Measurements from ENCODE around the gene TMEM89.

DNA sequence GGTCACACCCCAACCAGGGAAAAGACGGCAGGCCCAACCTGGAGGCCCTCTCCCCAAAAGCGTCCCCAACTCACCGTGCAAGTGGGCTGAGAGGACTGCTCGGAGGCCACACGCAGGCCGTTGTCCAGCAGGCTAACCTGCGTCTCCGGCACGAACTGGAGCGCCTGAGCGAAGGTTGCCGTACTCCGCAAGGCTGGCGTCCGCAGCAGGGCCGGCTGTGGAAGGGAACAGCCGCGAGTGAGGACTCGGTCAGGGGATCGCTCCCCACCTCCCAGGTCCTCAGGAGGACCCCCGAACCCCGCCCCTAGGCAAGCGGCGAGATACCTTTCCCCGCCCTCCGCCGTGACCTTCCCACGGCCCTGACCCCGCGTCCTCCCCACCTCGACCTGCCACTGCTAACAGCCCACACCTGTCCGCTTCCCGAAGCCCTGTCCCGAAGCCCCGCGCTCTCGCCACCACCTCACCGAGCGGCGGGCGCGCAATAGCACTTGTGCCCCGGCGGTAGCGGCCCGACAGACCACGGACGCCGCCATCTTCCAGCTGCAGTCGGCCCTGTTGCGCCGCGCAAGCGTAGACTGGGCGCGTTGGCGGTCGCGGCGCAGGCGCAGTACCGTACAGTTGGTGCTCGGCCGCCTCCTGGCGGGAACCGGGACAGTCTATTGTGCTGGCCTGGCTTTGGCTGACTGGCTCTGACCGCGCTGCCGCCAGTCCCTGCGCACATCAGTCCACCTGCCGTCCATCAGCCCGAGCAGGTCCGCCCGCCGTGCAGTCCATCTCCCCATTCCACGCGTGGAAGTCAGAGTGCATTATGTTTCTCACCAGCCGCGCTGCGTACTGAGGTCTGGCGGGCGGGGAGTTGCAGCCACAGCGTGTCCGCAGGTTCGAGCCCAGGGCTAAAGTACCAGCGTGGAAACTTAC, 12.2 kb downstream of the TMEM89 start, which contains the start of gene UQCRC1:
- TF ChIP-seq, protein P1, sequence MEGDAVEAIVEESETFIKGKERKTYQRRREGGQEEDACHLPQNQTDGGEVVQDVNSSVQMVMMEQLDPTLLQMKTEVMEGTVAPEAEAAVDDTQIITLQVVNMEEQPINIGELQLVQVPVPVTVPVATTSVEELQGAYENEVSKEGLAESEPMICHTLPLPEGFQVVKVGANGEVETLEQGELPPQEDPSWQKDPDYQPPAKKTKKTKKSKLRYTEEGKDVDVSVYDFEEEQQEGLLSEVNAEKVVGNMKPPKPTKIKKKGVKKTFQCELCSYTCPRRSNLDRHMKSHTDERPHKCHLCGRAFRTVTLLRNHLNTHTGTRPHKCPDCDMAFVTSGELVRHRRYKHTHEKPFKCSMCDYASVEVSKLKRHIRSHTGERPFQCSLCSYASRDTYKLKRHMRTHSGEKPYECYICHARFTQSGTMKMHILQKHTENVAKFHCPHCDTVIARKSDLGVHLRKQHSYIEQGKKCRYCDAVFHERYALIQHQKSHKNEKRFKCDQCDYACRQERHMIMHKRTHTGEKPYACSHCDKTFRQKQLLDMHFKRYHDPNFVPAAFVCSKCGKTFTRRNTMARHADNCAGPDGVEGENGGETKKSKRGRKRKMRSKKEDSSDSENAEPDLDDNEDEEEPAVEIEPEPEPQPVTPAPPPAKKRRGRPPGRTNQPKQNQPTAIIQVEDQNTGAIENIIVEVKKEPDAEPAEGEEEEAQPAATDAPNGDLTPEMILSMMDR (IDR thresholded peaks at IDR 0.05): peak; percentile 56
- no peak for TF ChIP-seq EZH2 (IDR thresholded peaks at IDR 0.05)
- TF ChIP-seq EZH2phosphoT487 (IDR thresholded peaks at IDR 0.05): no peak
